GM12878 (cell line): ENCODE measurements around the gene NMD3.

Experiments used
- BACH1 ChIP-seq: fragments of 450-650 bp; IDR thresholded peaks from 2 replicates; pipeline ENCODE4 v1.6.1; 2017; ENCODE audit warnings: mild to moderate bottlenecking, borderline replicate concordance
- BHLHE40 ChIP-seq, 2 experiments: fragments of 450-650 bp in 1 of 2; IDR thresholded peaks; 2 replicates each; pipeline ENCODE4 v1.6.1; 2011 to 2017; ENCODE audit warnings: low read depth in 2 of 2, borderline replicate concordance in 1 of 2, improper control_type of control experiment in 1 of 2, low read length in 1 of 2, mild to moderate bottlenecking in 1 of 2
- CREM ChIP-seq: IDR thresholded peaks from 2 replicates; pipeline ENCODE4 v1.6.1; 2014; ENCODE audit warnings: antibody characterized with exemption, low read depth
- CTCF ChIP-seq, 3 experiments: IDR thresholded peaks in 2 of 3; conservative IDR thresholded peaks in 1 of 3; 2 replicates each; pipeline ENCODE4 v1.5.1; 2011; ENCODE audit warnings: low read depth in 3 of 3, low read length in 3 of 3, mild to moderate bottlenecking in 3 of 3, control low read depth in 2 of 3, moderate library complexity in 2 of 3, inconsistent platforms in 1 of 3, mixed read lengths in 1 of 3; ENCODE audit not compliant: control insufficient read depth in 2 of 3, insufficient read depth in 1 of 3; ENCODE audit errors: extremely low read depth in 1 of 3
- HDAC6 ChIP-seq: fragments of 200-600 bp; sonication (generic); IDR thresholded peaks from one replicate; pipeline ENCODE4 v1.8.0; 2017; ENCODE audit warnings: antibody characterized with exemption; ENCODE audit not compliant: unreplicated experiment
- IRF3 ChIP-seq: fragments of 450-650 bp; IDR thresholded peaks from 2 replicates; pipeline ENCODE4 v1.6.1; 2014; ENCODE audit warnings: mild to moderate bottlenecking
- POLR2AphosphoS5 ChIP-seq: IDR thresholded peaks from 2 replicates; pipeline ENCODE4 v1.6.1; 2011; ENCODE audit warnings: mild to moderate bottlenecking, low read length, inconsistent platforms
- RELA ChIP-seq: fragments of 450-650 bp; IDR thresholded peaks from 2 replicates; pipeline ENCODE4 v1.8.0; 2014; ENCODE audit warnings: borderline replicate concordance; ENCODE audit not compliant: partially characterized antibody
- SRF ChIP-seq, 2 experiments: IDR thresholded peaks; 2 replicates each; pipeline ENCODE4 v1.6.1; 2011; ENCODE audit warnings: low read depth in 2 of 2, low read length in 2 of 2, mild to moderate bottlenecking in 1 of 2, moderate library complexity in 1 of 2
- ZBTB4 ChIP-seq: fragments of 450-650 bp; formaldehyde crosslinking; IDR thresholded peaks from 2 replicates; pipeline ENCODE4 v1.4.0; 2022; ENCODE audit warnings: mild to moderate bottlenecking, moderate library complexity

GRCh38 chr3:161251716-161252115 lies 30.6 kb downstream of the NMD3 start:
- TF ChIP-seq CTCF (IDR thresholded peaks at IDR 0.05 in 2 of 3, conservative IDR thresholded peaks at IDR 0.05 in 1 of 3; ENCODE audit: control insufficient read depth in 2 of 3, extremely low read depth in 1 of 3, insufficient read depth in 1 of 3, low read depth in 3 of 3, low read length in 3 of 3) (no peak), BACH1 (no peak), RELA (no peak), HDAC6 (no peak), CREM (no peak), POLR2AphosphoS5 (no peak), ZBTB4 (CRISPR knock-in tag) (no peak), BHLHE40 (IDR thresholded peaks at IDR 0.05; ENCODE audit: borderline replicate concordance in 1 of 2, low read depth in 2 of 2, low read length in 1 of 2) (no peak), IRF3 (no peak), SRF (IDR thresholded peaks at IDR 0.05; ENCODE audit: low read depth in 2 of 2, low read length in 2 of 2) (no peak)
